ENCODE results near the gene EEF1AKMT3.

The EEF1AKMT3 gene

DNA sequence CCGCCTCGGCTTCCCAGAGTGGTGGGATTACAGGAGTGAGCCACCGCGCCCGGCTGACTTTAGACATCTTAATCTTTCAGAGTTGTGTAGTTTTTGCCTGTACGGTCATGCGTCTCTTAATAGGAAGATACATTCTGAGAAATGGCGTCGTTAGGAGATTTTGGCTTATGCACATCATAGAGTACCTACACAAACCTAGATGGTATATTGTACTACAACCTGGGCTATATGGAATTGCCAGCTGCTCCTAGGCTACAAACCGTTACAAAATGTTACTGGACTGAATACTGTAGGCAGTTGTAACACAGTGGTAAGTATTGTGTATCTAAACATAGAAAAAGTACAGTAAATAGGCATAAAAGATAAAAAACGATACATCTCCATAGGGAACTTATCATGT lies 11.4 kb downstream of the EEF1AKMT3 start:
- no peak for TF ChIP-seq CTCF (conservative IDR thresholded peaks at IDR 0.05)

DNA sequence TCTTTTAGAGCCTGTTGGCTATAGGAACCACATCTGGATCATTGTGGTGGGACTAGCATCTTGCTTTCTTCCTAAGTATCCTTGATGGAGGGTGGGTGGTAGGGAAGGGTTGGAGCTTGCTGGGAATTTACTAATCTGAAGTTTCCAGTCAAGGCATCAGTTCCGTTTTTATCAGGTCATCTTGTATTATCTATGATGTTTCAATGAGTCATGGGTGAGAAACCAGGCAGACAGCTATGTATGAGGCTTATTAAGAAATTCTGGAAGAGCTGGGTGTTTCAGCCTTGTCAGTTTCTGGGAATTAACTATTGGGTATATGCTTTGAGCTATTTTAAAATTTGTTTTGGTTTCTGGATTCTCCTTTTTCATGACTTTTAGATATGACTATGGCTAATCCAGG lies 21.5 kb downstream of the EEF1AKMT3 start:
- H3K27ac ChIP-seq = no peak overlapping the region
- no peak for TF ChIP-seq CTCF (conservative IDR thresholded peaks at IDR 0.05)

More for the DNA sequence above, 11.4 kb downstream of the EEF1AKMT3 start:
- peak overlapping the region; percentile 82; the same call in 1 of the 2 replicates for H3K27ac ChIP-seq

- H3K27ac ChIP-seq = no peak overlapping the region
- TF ChIP-seq CTCF (conservative IDR thresholded peaks at IDR 0.05) = no peak
Measured at GRCh38 chr12:57795354-57795753, 22.9 kb downstream of the EEF1AKMT3 start.

DNA sequence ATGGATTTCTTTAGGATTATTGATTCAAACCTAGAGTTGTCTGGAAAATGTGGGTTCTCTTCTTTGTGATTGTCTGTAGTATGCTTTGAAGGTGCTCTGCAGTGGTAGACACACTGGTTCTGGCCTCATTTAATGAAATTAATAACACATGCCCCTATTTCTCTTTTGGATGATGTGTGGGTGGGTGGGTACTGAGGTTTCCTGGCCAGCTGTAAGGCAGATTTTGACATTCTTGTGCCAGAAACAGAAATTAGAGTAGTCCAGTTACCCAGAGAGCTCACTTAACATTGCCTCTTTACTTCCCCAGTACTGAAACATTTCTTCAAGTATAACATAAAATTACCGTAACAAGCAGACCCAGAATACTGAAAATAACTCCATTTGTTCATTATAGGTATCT lies 24.6 kb downstream of the EEF1AKMT3 start:
- TF ChIP-seq CTCF (conservative IDR thresholded peaks at IDR 0.05) = no peak
- no peak overlapping the region for H3K27ac ChIP-seq

DNA sequence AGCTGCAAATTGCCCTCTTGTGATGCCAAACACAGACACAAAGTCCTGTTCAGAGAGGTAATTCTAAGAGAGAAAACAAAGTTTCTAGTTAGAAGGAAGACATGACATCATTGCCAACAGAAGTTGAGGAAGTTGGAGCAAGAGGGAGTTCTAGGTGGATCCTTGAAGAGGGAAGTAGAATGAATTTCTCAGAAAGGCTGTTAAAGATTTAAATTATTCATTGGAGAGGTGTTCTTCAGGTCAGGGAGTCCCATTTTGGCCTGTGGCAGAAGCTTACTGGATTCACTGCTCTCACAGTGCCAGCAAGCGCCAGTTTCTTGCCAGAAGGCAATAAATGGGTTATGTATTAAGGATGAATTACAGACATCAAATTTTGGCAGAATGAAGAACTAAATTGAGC lies 25.5 kb downstream of the EEF1AKMT3 start:
- no peak for TF ChIP-seq CTCF (conservative IDR thresholded peaks at IDR 0.05)
- no peak overlapping the region for H3K27ac ChIP-seq

GRCh38 chr12:57800965-57801364 lies 28.6 kb downstream of the EEF1AKMT3 start:
- TF ChIP-seq CTCF (conservative IDR thresholded peaks at IDR 0.05) = no peak
- no peak overlapping the region for H3K27ac ChIP-seq

- TF ChIP-seq CTCF (conservative IDR thresholded peaks at IDR 0.05) = no peak
Measured at GRCh38 chr12:57802607-57803006, 30.2 kb downstream of the EEF1AKMT3 start.

More at GRCh38 chr12:57802607-57803006, 30.2 kb downstream of the EEF1AKMT3 start:
- H3K27ac ChIP-seq = peak overlapping the region; percentile 37; the same call in 1 of the 2 replicates
